Stimulated activated CD8-positive, alpha-beta memory T cell treated with anti-CD3 and anti-CD28 coated beads, Interleukin-4, amount 100 ng/mL, for 1 hour (primary cell): ENCODE results near the gene GPHN.

Source experiments
- DNase-seq, 2 donors: peaks; one replicate each; pipeline ENCODE4 v3.0.0-alpha.2; 2020; ENCODE audit warnings: low read depth in 2 of 2, low spot score in 1 of 2

Gene GPHN

GRCh38 chr14:66916421-66916820, 408.5 kb downstream of the GPHN start:
- no peak for DNase-seq

GRCh38 chr14:66918527-66918926, 410.6 kb downstream of the GPHN start:
- DNase-seq, result no peak

- DNase-seq, result no peak
These were observed 412.2 kb downstream of the GPHN start for GRCh38 chr14:66920196-66920595.

- DNase-seq, result no peak
These were observed 415.3 kb downstream of the GPHN start for GRCh38 chr14:66923251-66923650.

GRCh38 chr14:66939409-66939808, 431.5 kb downstream of the GPHN start:
- no peak for DNase-seq

- DNase-seq, result no peak
These were observed 436.9 kb downstream of the GPHN start for GRCh38 chr14:66944872-66945271.

- DNase-seq, result no peak
These were observed 447.2 kb downstream of the GPHN start for GRCh38 chr14:66955159-66955558.

GRCh38 chr14:66959437-66960050, 451.6 kb downstream of the GPHN start:
- no peak for DNase-seq

GRCh38 chr14:66965831-66966230, 457.9 kb downstream of the GPHN start:
- no peak for DNase-seq

GRCh38 chr14:66972469-66972868, 464.5 kb downstream of the GPHN start:
- DNase-seq, result no peak

- no peak for DNase-seq
These were observed 466.6 kb downstream of the GPHN start for GRCh38 chr14:66974397-66975025.

- no peak for DNase-seq
These were observed 467.3 kb downstream of the GPHN start for GRCh38 chr14:66975251-66975650.

- no peak for DNase-seq
These were observed 471.4 kb downstream of the GPHN start for GRCh38 chr14:66979101-66979974.

GRCh38 chr14:66982247-66982646, 474.3 kb downstream of the GPHN start:
- no peak for DNase-seq

- no peak for DNase-seq
These were observed 484.8 kb downstream of the GPHN start for GRCh38 chr14:66992776-66993175.

GRCh38 chr14:66993512-66993911, 485.6 kb downstream of the GPHN start:
- DNase-seq, result no peak

- DNase-seq, result no peak
These were observed 490.1 kb downstream of the GPHN start for GRCh38 chr14:66998013-66998412.

- no peak for DNase-seq
These were observed 492.0 kb downstream of the GPHN start for GRCh38 chr14:66999978-67000377.

GRCh38 chr14:67002994-67003753, 495.2 kb downstream of the GPHN start:
- DNase-seq, result no peak

GRCh38 chr14:67004521-67004920, 496.6 kb downstream of the GPHN start:
- DNase-seq, result no peak

- no peak for DNase-seq
These were observed 502.7 kb downstream of the GPHN start for GRCh38 chr14:67010602-67011001.
